GM19455 (cell line): ENCODE measurements around the gene NEMP2.
"Not testable (repeated sequence)": the region's sequence is repeated elsewhere in the genome, so short reads cannot be mapped to it uniquely, and the experiment has no call there.

Source experiments
- ATAC-seq: cut with Tn5 transposase; IDR thresholded peaks from one replicate; pipeline ENCODE4 v1.9.1; 2021; ENCODE audit not compliant: unreplicated experiment

The NEMP2 gene

GRCh38 chr2:190527214-190527613, 7.3 kb downstream of the NEMP2 start:
- no peak for ATAC-seq

DNA sequence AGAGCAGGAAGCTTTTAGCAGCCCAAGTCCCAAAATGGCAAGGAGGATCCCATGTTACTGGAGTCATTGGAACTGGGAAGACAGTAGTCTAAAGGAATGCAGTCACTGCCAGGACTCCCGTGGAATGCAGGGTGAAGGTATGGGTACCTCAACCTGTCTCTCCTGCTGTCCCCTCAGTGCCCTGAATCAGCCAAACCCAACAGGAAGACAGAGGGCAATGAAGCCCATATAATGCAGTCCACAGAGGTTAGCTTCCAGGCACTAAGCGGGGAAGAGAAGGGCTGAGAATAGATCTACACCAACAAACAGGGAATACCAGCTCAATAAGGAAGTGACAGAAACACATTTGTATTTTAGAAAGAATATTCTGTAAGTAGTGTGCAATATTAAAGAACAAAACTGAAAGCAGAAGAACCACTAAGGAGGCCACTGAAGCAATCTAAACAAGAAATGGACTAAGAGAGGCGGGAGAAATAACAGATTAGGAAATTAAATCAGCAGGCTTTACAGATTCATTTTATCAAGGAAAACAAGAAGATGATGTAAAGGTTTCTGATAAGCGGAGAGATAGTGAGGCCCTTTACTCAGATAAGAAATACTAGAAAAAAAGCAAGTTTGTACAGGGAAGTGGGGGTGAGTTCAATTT, 8.3 kb downstream of the NEMP2 start:
- no peak for ATAC-seq

DNA sequence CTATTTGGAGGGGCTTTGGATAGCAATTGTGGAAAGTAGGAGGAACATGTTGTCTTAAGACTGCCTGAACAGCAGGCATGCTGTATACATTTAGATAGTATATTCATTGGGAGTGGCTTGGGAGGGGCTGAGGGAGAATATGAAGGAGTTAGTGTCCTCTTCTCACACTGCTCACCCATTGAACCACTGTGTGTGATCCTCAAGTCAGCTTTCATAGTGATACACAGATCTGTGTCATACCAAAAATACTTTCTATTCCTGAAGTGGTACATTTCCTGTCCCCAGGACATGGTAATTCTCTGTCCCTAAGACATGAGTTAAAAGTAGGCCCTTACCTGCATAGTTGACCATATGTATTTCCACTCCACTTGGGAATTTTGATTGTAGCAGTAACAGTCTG, 9.6 kb downstream of the NEMP2 start:
- no peak for ATAC-seq

DNA sequence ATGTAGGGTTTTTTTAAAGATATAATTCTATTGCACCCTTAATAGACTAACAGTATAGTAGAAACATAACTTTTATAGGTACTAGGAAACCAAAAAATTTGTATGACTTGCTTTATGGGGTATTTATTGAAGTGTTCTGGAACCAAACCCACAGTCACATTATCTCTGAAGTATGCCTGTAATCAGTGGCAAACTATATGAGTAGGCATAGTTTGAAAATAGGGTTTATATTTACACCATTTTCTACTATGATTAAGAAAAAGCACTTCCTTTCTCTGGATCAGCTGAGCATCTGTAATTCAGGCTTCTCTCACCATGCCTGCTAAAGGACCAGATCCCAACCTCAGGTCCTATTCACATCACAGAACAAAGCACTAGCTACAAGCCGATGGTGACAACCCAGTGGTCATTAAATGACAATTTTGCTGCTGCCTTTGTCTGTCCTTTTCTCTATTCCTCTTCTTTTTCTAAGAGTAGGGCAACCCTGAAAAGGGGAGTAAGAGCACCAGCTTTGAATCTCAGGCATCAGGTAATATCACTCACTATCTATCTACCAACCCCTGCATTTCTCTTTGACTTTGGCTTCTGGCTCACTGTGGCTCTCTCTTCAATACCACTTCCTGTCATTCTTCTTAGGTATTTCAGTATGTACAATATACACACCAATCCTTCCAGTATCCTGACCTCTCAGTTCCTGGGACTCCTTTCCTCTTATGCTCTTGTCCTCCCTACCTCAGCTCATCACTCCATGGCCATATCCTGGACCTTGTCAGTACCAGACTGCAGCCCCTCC, 14.4 kb downstream of the NEMP2 start:
- ATAC-seq: no peak

GRCh38 chr2:190517468-190517867, 17.1 kb downstream of the NEMP2 start:
- ATAC-seq: no peak

DNA sequence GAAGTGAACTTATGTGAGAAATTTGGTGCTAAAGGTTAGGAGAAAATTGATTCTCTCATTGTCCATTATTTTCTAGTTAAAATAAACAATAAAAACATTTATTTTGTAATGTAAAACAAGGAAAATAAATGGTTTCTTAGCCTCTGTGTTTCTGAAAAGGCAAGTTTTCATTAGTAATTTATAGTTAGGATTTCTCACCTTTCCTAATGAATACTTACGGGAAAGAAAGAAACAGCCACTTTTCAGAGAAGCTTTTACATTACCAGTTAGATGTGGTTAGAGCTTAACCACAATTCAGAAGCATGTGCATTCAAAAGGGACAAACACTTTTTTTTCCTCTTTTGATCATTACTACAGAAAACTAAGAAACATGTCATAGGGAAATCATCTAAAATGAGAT, 18.8 kb downstream of the NEMP2 start:
- no peak for ATAC-seq

GRCh38 chr2:190514676-190515075, 19.8 kb downstream of the NEMP2 start:
- no peak for ATAC-seq

DNA sequence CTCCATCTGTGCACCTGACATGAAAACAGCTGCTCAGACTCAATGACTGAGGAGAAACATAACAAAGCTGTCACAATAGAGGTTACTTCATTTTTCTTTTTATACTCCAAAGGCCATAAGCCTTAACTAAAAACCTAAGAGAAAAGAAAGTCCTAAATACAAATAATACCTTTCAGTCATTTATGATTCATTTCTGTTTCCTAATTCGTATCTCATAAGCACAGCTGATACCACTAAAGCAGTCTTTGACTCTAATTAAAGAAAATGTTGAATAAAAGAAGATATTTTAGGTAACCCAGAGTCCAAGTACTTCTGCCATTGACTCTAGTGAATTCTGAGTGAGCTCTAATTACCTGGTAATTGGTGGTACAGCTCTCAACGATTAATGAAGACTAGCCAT, 20.6 kb downstream of the NEMP2 start:
- ATAC-seq: no peak

DNA sequence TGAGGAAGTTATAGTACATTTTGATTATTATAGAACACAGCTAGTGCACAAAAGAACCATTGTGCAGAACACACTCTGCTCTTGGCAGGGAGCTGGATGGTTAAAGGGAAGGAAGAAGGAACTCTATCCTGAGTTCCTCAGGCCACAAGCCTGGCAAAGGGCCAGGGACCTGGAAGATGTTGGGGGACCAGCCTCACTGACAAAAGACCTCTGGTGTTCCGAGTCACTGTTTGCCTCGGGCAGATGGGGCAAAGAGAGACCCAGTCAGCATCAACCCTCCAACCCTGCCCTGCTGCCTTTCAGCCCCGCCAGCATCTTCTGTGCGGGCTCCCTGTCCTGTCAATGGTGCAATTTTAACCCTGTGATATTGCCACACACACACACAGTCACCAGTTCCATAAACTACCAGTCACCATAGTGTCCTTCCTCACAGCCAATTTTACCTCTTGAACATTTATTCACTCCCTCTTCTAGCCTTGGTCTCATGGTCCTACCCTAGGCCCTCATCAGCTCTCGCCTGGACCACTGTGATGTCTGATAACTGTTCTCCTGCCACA, 21.9 kb downstream of the NEMP2 start:
- no peak for ATAC-seq

- ATAC-seq: no peak
Observed at GRCh38 chr2:190511104-190511503, 23.4 kb downstream of the NEMP2 start.

- not testable (repeated sequence) for ATAC-seq
Observed at GRCh38 chr2:190509895-190510294, 24.6 kb downstream of the NEMP2 start.

DNA sequence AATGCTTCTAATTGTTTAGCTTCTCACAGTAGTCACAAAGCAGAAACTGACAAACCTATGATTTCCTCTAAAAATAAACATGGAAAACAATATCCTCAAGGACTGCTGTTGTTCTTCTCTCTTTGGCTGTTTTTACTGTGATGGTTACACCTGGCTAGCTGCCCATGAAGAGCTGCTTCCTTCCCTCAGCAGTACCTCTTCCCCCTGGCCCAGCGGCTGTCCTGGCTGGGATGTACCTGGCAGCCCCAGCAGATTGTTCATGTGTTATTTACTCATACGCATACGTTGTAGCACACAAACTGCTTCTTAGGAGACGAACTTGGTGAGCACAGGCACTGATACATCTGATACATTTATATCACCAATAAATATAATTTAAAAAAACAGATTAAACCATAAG, 27.4 kb downstream of the NEMP2 start:
- ATAC-seq: no peak

GRCh38 chr2:190506666-190507065, 27.9 kb downstream of the NEMP2 start:
- ATAC-seq: no peak

DNA sequence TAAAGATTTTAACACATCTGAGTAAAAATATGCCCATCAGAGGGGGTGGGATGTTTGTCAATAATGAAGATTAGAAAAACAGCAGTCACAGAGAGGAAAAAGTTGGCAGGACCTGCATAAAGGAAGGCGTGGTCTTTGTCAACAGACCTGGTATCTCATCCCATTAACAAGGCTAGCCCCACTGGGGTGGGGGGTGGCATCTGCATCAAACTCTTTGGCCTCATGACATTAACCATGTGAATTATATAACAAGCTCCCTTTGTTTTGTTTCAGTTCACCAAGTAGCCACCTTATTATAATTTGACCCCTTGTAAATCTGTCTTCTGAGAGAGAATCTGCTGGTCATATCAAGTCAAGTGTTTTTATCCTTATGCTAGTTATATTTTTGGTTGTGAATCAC, 28.8 kb downstream of the NEMP2 start:
- no peak for ATAC-seq

DNA sequence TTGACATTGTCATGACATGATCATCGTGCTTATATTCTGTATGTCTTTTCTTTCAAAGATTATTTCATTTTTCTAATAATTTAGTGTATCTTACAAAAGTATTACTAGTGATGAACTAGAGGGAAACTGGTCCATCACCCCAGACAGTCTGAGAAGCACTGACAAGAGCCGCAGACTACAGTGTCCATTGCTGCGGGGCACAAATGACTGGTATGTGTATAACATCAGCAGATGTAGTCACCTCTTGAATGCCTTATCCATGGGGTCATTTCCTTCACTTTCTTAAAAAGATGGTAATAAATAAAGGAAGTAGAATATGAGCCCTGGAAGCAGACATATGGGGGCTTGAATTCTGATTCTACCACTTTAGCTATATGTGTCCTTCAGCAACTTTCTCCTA, 29.6 kb downstream of the NEMP2 start:
- no peak for ATAC-seq

DNA sequence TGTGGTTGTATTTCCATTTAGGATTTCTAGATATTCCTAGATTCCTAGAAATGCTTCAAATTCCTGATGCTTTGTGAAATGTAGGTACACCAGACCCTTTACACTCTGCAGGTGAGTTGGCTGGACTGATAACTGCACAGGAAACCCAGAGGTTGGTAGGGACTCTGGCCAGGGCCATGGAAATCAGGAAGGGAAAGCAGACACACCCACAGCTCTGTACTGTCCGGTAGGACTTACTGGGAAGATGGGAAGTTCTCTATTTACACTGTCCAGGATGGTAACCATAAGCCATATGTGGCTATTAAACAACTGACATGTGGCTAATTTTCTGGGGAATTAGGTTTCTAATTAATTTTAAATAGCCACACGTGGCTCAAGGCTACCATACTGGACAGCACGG, 31.4 kb downstream of the NEMP2 start:
- ATAC-seq: no peak

- no peak for ATAC-seq
Observed at GRCh38 chr2:190501702-190502407, 32.7 kb downstream of the NEMP2 start.

GRCh38 chr2:190501231-190501630, 33.3 kb downstream of the NEMP2 start:
- ATAC-seq: no peak

GRCh38 chr2:190500054-190500502, 34.4 kb downstream of the NEMP2 start:
- no peak for ATAC-seq

DNA sequence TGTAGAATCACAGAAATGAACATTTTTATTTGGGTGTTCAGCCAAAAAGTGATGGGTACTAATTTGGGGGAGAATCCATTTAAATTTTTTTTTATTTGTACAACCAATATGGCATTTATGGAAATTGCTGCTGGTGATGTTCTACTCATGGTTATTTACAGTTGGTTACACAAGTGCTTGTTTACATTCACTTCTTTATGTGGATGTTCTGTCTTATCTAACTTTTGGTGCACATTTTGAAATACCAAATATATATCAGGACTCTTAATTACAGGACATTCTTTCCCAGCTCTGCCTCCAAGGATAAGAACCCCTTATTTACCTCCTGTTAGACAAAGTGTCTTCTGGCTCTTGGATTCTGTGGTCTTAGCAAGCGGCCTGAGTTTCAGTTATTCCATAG, 35.2 kb downstream of the NEMP2 start:
- no peak for ATAC-seq

DNA sequence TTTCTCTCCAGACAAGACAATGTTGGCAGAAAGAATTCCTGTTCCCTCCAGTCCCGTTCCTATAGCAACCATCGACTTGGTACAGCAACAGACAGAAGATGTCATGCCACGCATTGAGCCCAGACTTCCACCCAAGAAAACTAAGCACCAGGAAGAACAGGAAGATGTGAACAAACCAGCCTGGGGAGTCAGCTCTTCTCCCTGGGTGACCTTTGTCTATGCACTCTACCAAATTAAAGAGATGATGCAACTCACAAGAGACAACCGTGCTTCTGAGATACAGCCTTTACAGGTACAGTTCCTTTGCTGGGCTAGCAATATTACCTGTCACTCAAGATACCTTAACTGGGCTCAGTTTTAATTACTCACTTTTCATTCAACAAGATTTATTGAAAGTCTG, 37.1 kb downstream of the NEMP2 start:
- ATAC-seq: no peak
